ENCODE results near the gene SEC14L3.

The SEC14L3 gene

GRCh38 chr22:30441088-30441487 is 30.7 kb downstream of the SEC14L3 start:
- no peak for DNase-seq

GRCh38 chr22:30439836-30440235 is 32.0 kb downstream of the SEC14L3 start:
- no peak for DNase-seq

DNA sequence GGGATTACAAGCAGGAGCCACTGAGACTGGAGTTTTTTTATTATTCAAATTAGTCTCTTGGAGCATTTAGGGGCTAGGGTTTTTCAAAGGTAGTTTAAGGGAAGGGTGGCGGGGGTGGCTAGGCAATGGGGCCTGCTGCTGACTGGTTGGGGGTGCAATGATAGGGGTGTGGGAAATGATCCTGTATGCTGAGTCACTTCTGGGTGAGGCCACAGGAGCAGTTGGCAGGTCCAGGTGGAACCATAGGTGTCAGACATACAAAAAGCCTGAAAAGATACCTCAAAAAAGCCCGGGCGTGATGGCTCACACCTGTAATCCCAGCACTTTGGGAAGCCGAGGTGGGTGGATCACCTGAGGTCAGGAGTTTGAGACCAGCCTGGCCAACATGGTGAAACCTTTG is 32.6 kb downstream of the SEC14L3 start:
- DNase-seq = no peak

- no peak for DNase-seq
Observed at GRCh38 chr22:30438559-30438958, 33.3 kb downstream of the SEC14L3 start.

GRCh38 chr22:30436196-30436595 is 35.6 kb downstream of the SEC14L3 start:
- no peak for DNase-seq

GRCh38 chr22:30435674-30436126 is 36.1 kb downstream of the SEC14L3 start:
- peak; percentile 68 to 77 for DNase-seq

DNA sequence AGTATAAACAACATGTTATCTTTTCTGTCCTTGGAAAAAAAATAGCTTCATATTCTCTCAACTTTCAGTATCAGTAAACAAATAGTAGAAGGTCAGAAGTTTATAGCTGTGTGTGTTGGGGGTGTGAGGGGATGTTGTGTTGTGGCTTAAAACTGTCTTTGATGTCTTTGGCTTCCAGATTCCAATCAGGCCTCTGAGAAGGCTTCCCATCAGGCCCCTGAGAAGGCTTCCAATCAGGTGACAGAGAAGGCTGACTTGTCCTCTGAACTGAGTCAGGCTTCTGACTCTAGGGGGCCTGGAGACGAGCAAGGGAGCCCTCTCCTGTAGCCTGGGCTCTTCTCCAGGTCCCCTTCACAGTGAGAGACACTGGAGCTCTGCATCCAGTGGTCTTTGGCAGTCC is 37.0 kb downstream of the SEC14L3 start:
- DNase-seq = no peak

DNA sequence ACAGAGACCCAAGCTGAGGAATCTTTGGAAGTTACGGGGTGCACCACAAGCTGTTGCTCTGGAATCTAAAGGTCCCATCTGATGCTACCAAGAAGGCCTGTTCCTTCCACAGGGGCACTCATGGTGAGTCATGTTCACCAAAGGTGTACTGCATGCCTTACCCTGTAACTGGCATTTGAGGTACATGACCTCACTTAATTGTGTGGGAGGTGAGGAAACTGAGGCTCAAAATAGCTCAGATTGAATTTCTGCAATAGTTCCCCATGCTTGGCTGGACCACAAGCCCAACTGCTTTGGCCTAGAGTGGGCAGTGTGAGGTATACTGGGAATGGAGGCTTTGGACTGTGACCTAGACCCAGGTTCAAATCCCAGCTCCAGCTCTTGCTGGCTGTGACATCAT is 38.0 kb downstream of the SEC14L3 start:
- no peak for DNase-seq

DNA sequence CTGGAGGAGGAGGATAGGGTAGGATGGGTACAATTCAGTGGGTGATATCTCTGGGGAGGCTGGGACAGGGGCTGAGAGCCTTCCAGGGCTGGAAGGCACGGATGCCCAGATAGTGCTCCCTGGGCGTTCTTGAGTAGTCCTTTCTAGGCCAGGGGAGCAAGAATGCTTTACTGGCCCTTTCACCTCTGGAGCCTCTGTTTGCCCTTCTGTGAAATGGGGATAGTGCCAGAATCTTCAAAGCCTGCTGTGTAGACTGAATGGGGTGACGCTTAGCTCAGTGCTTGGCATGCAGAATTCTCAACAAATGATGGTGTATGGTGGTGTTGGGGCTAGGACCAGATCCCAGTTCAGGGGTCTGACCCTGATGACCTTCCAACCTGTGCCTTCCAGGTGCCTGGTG is 38.6 kb downstream of the SEC14L3 start:
- DNase-seq = no peak

- no peak for DNase-seq
Observed at GRCh38 chr22:30432520-30432919, 39.3 kb downstream of the SEC14L3 start.

DNA sequence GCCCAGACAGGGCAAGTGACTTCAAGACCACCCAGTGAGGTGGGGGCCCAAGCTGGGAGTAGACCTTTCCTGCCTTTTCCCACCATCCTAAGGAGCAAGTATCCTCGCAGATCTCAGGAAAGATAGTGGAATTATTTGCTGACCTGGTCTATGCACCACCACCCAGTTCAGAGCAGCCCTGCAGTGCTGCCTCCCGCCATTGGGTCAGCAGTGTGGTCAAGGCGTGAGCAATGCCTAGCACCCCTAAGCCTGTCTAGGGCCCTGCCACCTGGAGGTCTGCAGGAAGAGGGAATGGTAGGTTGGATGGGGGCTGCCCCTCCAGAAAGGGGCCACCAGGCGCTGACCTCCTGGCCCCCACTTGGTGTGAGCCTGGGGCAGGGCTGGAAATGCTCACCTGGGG is 39.7 kb downstream of the SEC14L3 start:
- no peak for DNase-seq

GRCh38 chr22:30430933-30431332 is 40.9 kb downstream of the SEC14L3 start:
- DNase-seq = no peak

GRCh38 chr22:30429887-30430286 is 41.9 kb downstream of the SEC14L3 start:
- DNase-seq = no peak

GRCh38 chr22:30427871-30428270 is 43.9 kb downstream of the SEC14L3 start:
- DNase-seq = no peak

GRCh38 chr22:30426388-30427353 is 45.1 kb downstream of the SEC14L3 start:
- DNase-seq = peak; percentile 91 to 93

DNA sequence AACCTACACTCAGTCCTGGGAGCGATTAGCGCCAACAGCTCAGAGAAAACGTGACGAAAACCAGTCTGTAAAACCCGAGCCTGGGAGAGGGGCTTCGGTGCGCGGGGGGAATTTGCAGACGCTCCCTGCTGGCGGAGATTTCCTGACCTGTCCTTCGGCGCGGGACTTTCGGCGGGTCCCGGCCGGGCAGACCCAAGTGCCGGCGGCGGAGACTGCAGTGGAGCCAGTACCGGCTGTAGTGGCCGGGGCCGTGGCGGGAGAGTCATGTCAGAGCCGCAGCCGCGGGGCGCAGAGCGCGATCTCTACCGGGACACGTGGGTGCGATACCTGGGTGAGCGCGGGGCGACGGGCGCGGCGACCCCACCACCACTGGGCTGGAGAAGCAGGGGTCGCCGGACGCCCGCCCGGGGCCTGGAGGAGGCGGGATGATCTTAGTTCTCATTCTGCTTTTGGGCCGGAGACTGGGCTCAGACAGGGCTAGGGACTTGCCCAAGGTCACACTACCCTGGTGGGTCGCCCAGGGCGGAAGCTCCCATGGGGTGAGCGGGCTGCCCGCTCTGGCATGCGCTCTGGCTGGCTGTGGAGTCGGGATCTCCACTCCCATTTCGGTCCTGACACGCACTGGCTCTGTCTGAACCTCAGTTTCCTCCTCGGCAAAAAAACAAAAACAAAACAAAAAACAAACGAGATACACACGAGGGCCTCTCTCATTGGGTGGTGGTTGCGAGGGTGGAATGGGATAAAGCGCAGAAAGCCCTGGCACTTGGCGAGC is 46.0 kb downstream of the SEC14L3 start, which contains the start of gene MTFP1:
MTFP1 (plus strand) TSS at position 153 of the 772 bp plus-strand sequence; CDS start at position 265, 112 bp downstream.
- DNase-seq = peak; percentile 59 to 62

GRCh38 chr22:30425327-30425615 is 46.5 kb downstream of the SEC14L3 start:
- no peak for DNase-seq

DNA sequence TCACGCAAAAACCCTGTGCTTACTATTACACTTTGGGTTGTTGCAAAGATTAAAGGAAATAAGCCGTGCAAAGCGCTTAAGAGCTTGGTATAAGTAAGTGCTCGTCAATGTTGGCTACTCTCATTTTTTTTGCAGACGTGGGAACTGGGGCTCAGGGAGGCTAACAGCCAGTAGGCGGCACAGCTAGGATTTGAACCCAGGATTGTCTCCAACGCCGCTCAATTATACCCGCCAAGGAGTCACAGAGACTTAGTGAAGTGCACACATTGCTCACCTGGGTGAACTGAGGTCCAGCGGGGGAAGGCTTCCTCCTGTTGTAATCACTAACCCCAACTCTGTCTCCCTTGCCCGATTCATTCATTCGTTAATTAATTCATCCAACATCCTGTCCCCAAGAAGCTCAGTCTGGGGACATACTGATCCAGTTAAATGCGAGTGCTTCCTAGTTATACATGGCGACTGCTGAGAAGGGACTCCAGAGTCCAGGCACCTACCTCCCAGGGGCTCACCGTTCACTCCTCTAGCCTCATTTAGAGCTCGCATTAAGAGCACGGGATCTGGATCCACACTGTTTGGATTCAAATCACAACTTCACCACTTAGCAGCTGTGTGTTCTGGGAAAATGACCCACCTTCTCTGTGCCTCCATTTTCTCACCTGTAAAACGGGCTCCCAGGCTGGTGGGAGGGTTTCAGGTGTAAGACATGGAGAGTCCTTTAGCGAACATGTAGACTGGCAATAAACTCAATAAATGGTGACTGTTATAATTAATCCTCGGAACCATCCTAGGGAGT is 47.1 kb downstream of the SEC14L3 start:
- peak; percentile 25 to 32 for DNase-seq

GRCh38 chr22:30423959-30424533 is 47.8 kb downstream of the SEC14L3 start:
- peak; percentile 98 for DNase-seq

- DNase-seq = peak; percentile 66 to 68
Observed at GRCh38 chr22:30423301-30423958, 48.4 kb downstream of the SEC14L3 start.

- DNase-seq = peak; percentile 54 to 63
Observed at GRCh38 chr22:30422481-30423300, 49.1 kb downstream of the SEC14L3 start.
